RWPE2 (cell line): ENCODE results near the gene VEZT.

Experiments
- ATAC-seq: fragments of 200-7000 bp; cut with Tn5 transposase; 3 replicates; pipeline ENCODE4 v1.9.1; 2021; ENCODE audit warnings: low read depth
- DNase-seq: peaks from one replicate; pipeline ENCODE4 v3.0.0-alpha.2; 2020; ENCODE audit warnings: low spot score
- H3K27ac ChIP-seq: fragments of 450-650 bp; 2 replicates; pipeline ENCODE4 v1.5.1; 2017; ENCODE audit warnings: mild to moderate bottlenecking; ENCODE audit not compliant: poor library complexity, severe bottlenecking
- H3K27me3 ChIP-seq: fragments of 250-450 bp; sonication (Bioruptor Pico); 2 replicates; pipeline ENCODE4 v1.5.1; 2021; ENCODE audit warnings: mild to moderate bottlenecking, moderate library complexity; ENCODE audit not compliant: insufficient read depth, poor library complexity, severe bottlenecking
- H3K36me3 ChIP-seq: fragments of 250-450 bp; sonication (Bioruptor Pico); 2 replicates; pipeline ENCODE4 v1.5.1; 2020; ENCODE audit warnings: low read depth, mild to moderate bottlenecking, moderate library complexity
- H3K4me1 ChIP-seq: fragments of 250-450 bp; sonication (Bioruptor Pico); 2 replicates; pipeline ENCODE4 v1.5.1; 2021; ENCODE audit warnings: mild to moderate bottlenecking, moderate library complexity; ENCODE audit not compliant: insufficient read depth, poor library complexity, severe bottlenecking
- H3K4me3 ChIP-seq: fragments of 250-450 bp; sonication (Bioruptor Pico); 2 replicates; pipeline ENCODE4 v1.5.1; 2021; ENCODE audit warnings: mild to moderate bottlenecking, moderate library complexity; ENCODE audit not compliant: severe bottlenecking
- H3K9me3 ChIP-seq: fragments of 250-450 bp; sonication (Bioruptor Pico); 2 replicates; pipeline ENCODE4 v1.5.1; 2021; ENCODE audit warnings: mild to moderate bottlenecking, moderate library complexity; ENCODE audit not compliant: severe bottlenecking
- CTCF ChIP-seq: fragments of 450-650 bp; IDR thresholded peaks from one replicate; pipeline ENCODE4 v1.5.1; 2017; ENCODE audit warnings: mild to moderate bottlenecking, moderate library complexity; ENCODE audit not compliant: poor library complexity, severe bottlenecking

Gene VEZT

DNA sequence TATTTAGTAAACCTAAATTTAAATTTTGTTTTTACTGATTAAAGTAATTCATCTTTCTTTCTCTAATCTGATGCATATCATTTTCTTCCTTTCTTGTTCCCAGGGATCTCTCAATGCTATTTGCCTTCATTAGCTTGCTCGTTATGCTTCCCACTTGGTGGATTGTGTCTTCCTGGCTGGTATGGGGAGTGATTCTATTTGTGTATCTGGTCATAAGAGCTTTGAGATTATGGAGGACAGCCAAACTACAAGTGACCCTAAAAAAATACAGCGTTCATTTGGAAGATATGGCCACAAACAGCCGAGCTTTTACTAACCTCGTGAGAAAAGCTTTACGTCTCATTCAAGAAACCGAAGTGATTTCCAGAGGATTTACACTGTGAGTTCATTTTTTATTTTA lies 48.6 kb downstream of the VEZT start:
- peaks cover 92% of the 10 kb centered on the region for H3K36me3 ChIP-seq
- no peak for TF ChIP-seq CTCF
- H3K9me3 ChIP-seq: no peaks in the 10 kb centered on the region
- no peak overlapping the region for H3K4me3 ChIP-seq
- H3K27me3 ChIP-seq: no peaks in the 10 kb centered on the region
- no peak for DNase-seq
- H3K27ac ChIP-seq: no peak overlapping the region
- no peak for ATAC-seq
- H3K4me1 ChIP-seq: peaks cover 7% of the 10 kb centered on the region

DNA sequence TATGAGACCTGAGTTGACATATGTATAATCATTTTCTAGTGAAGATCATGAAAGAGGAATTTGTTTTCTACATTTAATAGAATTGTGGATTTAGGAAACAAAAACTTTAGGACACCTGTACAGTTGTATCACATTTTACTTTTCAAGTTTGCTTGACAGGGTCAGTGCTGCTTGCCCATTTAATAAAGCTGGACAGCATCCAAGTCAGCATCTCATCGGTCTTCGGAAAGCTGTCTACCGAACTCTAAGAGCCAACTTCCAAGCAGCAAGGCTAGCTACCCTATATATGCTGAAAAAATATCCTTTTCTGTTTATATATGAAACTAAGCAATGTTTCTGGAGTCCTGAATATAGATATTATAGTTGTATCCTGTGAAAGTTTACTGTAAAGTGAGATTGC lies 52.3 kb downstream of the VEZT start:
- Histone ChIP-seq H3K36me3 (peaks cover 84% of the 10 kb centered on the region), H3K27ac (no peak overlapping the region), H3K9me3 (no peaks in the 10 kb centered on the region), H3K4me3 (no peak overlapping the region), H3K4me1 (no peaks in the 10 kb centered on the region), H3K27me3 (no peaks in the 10 kb centered on the region)
- TF ChIP-seq CTCF: no peak
- DNase-seq (no peak), ATAC-seq (no peak)

GRCh38 chr12:95271465-95271864 lies 53.9 kb downstream of the VEZT start:
- ATAC-seq (no peak), DNase-seq (no peak)
- no peak for TF ChIP-seq CTCF
- no peaks in the 10 kb centered on the region for H3K9me3 ChIP-seq
- H3K4me3 ChIP-seq: no peak overlapping the region
- no peaks in the 10 kb centered on the region for H3K27me3 ChIP-seq
- H3K36me3 ChIP-seq: peaks cover 79% of the 10 kb centered on the region
- H3K4me1 ChIP-seq: no peaks in the 10 kb centered on the region
- H3K27ac ChIP-seq: no peak overlapping the region

GRCh38 chr12:95277139-95277538 lies 59.5 kb downstream of the VEZT start:
- Histone ChIP-seq H3K27me3 (no peaks in the 10 kb centered on the region), H3K9me3 (no peaks in the 10 kb centered on the region), H3K4me3 (no peak overlapping the region), H3K27ac (no peak overlapping the region), H3K36me3 (peaks cover 82% of the 10 kb centered on the region), H3K4me1 (no peaks in the 10 kb centered on the region)
- no peak for ATAC-seq
- TF ChIP-seq CTCF: no peak
- DNase-seq: no peak

- Histone ChIP-seq H3K9me3 (no peaks in the 10 kb centered on the region), H3K36me3 (peaks cover 89% of the 10 kb centered on the region)
- DNase-seq: no peak
These were observed 62.2 kb downstream of the VEZT start for GRCh38 chr12:95279856-95280255.

More at GRCh38 chr12:95279856-95280255, 62.2 kb downstream of the VEZT start:
- H3K27me3 ChIP-seq: no peaks in the 10 kb centered on the region
- TF ChIP-seq CTCF: no peak
- no peak overlapping the region for H3K4me3 ChIP-seq
- H3K27ac ChIP-seq: no peak overlapping the region
- no peak for ATAC-seq
- no peaks in the 10 kb centered on the region for H3K4me1 ChIP-seq
